NCI-H128 (cell line): ENCODE measurements around the gene TLR4.

Experiments used
- DNase-seq: peaks from one replicate; lab custom pipeline; 2025; ENCODE audit not compliant: unreplicated experiment; lab: John Stamatoyannopoulos, UW

Gene TLR4

DNA sequence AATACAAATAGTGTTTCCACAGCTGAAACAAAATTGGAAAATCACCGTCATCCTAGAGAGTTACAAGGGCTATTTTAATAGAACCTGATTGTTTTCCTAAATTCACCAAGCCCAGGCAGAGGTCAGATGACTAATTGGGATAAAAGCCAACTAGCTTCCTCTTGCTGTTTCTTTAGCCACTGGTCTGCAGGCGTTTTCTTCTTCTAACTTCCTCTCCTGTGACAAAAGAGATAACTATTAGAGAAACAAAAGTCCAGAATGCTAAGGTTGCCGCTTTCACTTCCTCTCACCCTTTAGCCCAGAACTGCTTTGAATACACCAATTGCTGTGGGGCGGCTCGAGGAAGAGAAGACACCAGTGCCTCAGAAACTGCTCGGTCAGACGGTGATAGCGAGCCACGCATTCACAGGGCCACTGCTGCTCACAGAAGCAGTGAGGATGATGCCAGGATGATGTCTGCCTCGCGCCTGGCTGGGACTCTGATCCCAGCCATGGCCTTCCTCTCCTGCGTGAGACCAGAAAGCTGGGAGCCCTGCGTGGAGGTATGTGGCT, at the start of gene TLR4:
TLR4 (plus strand) TSS at position 380 of the 552 bp plus-strand sequence; CDS start at position 450, 70 bp downstream.
- DNase-seq = no peak

DNA sequence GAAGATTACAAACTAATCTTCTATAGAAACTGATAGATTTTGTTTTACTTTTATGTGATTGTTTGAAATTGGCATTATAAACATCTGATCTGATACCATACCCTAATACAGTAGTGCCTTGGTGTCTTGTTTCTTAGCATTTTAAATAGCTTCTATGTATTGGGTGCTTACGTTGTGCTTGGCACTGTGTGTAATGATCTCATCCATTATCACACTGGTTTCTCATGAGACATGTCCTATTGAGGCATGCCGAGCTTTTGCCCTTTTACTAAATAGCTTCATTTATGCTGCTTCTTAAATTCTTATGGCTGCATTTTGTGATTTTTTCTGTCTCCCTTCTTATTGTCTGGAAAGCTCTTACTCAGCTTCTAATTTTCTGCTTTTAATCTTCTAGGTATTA, 48.2 kb upstream of the TLR4 start:
- DNase-seq = no peak

GRCh38 chr9:117662651-117663050, 41.6 kb upstream of the TLR4 start:
- no peak for DNase-seq

DNA sequence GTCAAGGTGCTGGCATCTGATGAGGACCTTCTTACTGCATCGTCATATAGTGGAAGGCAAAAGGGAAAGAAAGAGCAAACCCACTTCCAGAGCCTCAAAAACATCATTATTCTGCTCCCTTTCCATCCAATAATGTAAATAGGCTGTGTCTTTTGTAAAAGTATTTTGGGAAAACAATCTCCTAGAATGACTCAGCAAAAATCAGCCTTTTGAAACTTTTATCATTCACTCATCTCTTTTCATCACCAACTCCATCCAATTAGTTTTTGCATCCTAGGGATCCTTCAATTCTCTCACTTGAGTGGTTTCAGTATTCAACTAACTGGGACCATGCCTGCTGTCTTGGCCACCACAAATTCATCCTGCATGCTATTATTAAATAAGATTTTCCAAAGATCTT, 39.8 kb upstream of the TLR4 start:
- DNase-seq = no peak

- DNase-seq = no peak
These were observed 38.4 kb upstream of the TLR4 start for GRCh38 chr9:117665601-117666385.

- no peak for DNase-seq
These were observed 32.7 kb upstream of the TLR4 start for GRCh38 chr9:117671468-117671867.

DNA sequence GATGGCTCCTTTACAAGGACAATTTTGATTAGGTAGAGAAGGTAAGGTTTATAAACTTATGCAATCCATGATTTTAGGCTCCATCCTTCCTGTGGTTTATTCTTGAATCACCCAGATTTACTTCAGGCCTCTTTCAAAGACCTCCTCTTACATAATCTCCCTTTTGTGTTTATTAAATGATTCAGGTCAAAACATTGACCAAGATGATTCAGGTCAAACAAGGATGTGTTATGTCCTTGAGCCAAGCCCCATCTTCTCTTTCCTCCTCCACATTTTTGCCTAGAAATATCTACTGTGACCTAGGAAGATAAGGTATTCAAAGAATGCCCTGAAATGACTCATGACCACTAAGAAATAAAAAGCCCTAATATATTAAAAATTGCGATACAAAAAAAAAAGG, 31.8 kb upstream of the TLR4 start:
- DNase-seq = no peak

GRCh38 chr9:117677572-117677971, 26.6 kb upstream of the TLR4 start:
- DNase-seq = no peak

- no peak for DNase-seq
These were observed 25.3 kb upstream of the TLR4 start for GRCh38 chr9:117678871-117679270.

GRCh38 chr9:117679416-117679815, 24.8 kb upstream of the TLR4 start:
- DNase-seq = no peak

DNA sequence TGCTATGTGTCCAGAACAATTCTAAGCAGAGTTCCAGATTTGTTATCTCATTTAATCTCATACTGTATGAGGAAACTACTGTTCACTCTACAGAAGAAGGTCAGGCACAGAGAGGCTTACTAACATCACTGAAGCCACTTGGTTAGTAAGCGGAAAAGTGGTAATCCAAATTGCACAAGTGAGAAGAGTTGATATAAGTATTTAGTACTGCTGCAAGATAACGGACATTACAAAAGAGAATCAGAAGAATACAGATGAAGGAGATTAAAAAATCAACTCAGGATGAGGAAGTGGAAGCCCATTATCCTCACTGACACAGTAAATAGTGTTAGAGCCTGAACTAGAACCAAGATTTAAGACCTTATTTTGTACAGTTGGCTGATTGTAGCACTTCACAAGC, 22.3 kb upstream of the TLR4 start:
- no peak for DNase-seq

DNA sequence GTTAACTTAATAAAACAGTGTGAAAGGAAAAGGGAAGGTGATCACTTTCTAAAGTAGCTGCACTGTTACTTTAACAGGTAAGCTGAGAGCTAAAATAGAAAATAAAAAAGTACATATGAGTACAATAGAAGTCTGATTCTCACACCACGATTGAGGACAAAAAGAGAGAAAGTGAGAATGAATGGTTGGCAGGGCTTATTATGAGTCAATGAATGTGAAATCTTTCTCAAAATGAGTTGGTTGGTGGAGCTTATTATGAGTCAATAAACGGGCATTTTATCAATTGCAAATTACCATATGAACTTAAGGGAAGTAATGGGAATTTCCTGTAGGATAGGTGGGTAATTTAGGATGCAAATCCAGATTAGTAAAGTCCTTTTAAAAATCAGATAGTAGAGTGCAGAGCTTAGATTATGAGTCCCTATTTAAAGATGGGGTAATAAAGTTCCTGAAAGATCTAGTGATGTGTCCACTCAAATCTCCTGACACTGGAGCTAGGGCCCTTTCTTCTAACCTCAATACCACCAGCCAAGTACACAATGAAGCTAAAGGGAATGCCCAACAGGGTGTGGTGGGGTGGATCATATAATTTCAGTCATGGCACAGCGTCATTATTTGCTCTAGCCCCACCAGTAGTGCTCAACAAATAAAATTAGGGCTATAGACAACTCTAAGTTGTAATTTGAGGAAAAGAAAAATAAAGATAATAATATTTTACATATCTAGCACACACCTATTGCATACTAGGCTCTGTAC, 21.1 kb upstream of the TLR4 start:
- DNase-seq = no peak

- DNase-seq = no peak
These were observed 16.7 kb upstream of the TLR4 start for GRCh38 chr9:117687532-117687931.

DNA sequence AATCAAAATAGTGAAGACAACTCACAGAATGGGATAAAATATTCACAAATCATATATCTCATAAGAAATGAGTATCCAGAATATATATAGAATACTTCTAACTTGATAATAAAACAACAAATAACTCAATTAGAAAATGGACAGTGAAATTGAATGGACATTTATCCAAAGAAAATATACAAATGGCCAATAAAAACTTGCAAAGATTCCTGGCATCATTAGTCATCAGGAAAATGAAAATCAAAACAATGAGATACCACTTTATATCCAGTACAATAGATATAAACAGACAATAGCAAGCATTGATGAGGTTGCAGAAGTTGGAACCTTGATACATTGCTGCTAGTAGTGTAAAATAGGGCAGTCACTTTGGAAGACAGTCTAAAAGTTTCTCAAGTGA, 12.8 kb upstream of the TLR4 start:
- DNase-seq = no peak

- no peak for DNase-seq
These were observed 8.0 kb upstream of the TLR4 start for GRCh38 chr9:117696154-117696553.

- no peak for DNase-seq
These were observed 7.2 kb upstream of the TLR4 start for GRCh38 chr9:117697046-117697445.

- DNase-seq = no peak
These were observed 666 bp upstream of the TLR4 start for GRCh38 chr9:117703537-117703936.

DNA sequence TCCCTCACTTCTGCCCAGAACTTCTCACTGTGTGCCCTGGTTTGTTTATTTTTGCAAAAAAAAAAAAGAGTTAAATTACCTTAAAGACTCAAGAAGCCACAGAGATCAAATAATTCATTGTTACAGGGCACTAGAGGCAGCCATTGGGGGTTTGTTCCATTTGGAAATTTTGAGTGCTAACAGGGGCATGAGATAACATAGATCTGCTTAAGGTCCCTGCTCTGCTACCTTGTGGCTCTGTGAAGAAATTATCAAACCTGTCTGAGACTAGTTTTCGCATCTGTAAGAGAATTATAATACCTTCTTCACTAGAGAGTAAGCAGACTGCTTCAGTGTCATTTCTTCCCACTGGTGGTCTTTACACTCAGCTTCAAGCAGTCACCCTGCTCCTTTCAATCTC, 394 bp downstream of the TLR4 start:
- no peak for DNase-seq

GRCh38 chr9:117705386-117705785, 1.2 kb downstream of the TLR4 start:
- DNase-seq = no peak

DNA sequence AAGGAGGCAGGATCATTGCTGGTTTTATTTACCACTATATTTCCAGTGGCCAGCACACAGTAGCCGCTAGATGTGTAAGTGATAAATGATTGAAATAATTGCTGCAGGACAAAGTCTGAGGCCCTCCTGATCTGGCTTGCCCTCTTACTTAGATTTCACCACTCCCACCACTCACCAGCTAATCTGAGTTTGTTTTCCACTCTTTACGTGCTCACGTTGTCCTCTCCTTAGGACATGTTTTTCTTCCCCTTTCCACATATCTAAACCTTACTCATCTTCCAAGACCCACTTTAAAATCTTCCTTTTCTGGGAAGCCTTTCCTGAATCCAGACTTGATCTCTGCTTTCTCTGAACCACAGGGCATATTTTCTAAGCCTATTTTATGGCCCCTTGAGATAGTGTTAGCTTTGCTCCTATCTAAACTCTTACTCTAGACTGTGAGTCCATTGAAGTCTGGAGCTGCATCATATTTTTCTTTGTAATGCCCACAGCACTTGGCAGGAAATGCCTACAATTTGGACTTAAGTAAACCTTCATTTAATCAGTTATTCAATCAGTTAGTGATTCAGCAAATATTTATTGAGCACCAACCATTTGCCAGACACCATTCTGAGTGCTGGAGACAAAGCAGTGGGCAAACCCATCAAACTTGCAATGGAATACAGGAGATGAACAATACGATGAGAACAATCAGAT, 2.4 kb downstream of the TLR4 start:
- no peak for DNase-seq

GRCh38 chr9:117707561-117707960, 3.4 kb downstream of the TLR4 start:
- no peak for DNase-seq

GRCh38 chr9:117709936-117710335, 5.7 kb downstream of the TLR4 start:
- DNase-seq = no peak
